Uterus (tissue), 4 donors: ENCODE measurements around the gene DRD4. TPM values are rescaled to one million over a fixed set of nuclear protein-coding genes. Genes with fewer than 3 reads are reported as not detected.
"Not testable (repeated sequence)": the region's sequence is repeated elsewhere in the genome, so short reads cannot be mapped to it uniquely, and the experiment has no call there.

Experiments used
- DNase-seq, 2 donors: peaks; one replicate each; pipeline ENCODE4 v3.0.0-alpha.2; 2019 to 2020
- H3K27ac ChIP-seq, 2 donors: fragments of 200-600 bp; sonication (generic); 1 replicate in 1 of 2; 2 replicates in 1 of 2; pipeline ENCODE4 v1.5.1; 2016 to 2018
- H3K27me3 ChIP-seq, 2 donors: fragments of 200-600 bp; sonication (generic); one replicate each; pipeline ENCODE4 v1.5.1; 2018 to 2019; ENCODE audit warnings: control low read depth in 1 of 2
- H3K36me3 ChIP-seq, 2 donors: fragments of 200-600 bp; sonication (generic); one replicate each; pipeline ENCODE4 v1.5.1; 2019; ENCODE audit warnings: control low read depth in 1 of 2
- H3K4me1 ChIP-seq, 2 donors: fragments of 200-600 bp; sonication (generic); one replicate each; pipeline ENCODE4 v1.5.1; 2018 to 2019; ENCODE audit warnings: control low read depth in 1 of 2
- H3K4me3 ChIP-seq, 2 donors: fragments of 200-600 bp; sonication (generic); 1 replicate in 1 of 2; 2 replicates in 1 of 2; pipeline ENCODE4 v1.5.1; 2018 to 2019; ENCODE audit warnings: mild to moderate bottlenecking in 1 of 2
- H3K9me3 ChIP-seq, 2 donors: fragments of 200-600 bp; sonication (generic); one replicate each; pipeline ENCODE4 v1.5.1; 2019; ENCODE audit warnings: control low read depth in 1 of 2
- CTCF ChIP-seq, 4 experiments: fragments of 200-600 bp in 2 of 4; fragments of 450-650 bp in 2 of 4; sonication (generic) in 2 of 4; IDR thresholded peaks; one replicate each; pipeline ENCODE4 v1.5.1; 2016 to 2019; ENCODE audit warnings: antibody characterized with exemption in 4 of 4, mild to moderate bottlenecking in 2 of 4, moderate library complexity in 1 of 4
- POLR2A ChIP-seq, 2 donors: fragments of 450-650 bp; IDR thresholded peaks; one replicate each; pipeline ENCODE4 v1.6.1; 2016; ENCODE audit warnings: antibody characterized with exemption in 2 of 2, mild to moderate bottlenecking in 1 of 2, moderate library complexity in 1 of 2
- intact Hi-C: fragments of 100-400 bp; cut with DNase I; formaldehyde crosslinking; loops from one replicate; pipeline ENCODE4 v1.15.1; 2023; ENCODE audit warnings: low total_unique reads
- total RNA-seq, 4 donors: library from RNA; depleted of rRNA in 3 of 4; stranded (reverse); fragments of >200 nt in 3 of 4; gene quantifications; one replicate each; pipeline versions ENCODE4 v1.1.0 to v1.2.4, GENCODE V29; 2014 to 2023
- donor health status: DM: yes; HTN: yes; CAD: no.

Gene DRD4
- total RNA-seq, 4 donors from 2014 or later = 4.5 TPM; not detected in 3

GRCh38 chr11:650482-650881, 13.4 kb downstream of the DRD4 start:
- no peaks in the 10 kb centered on the region for H3K4me1 ChIP-seq
- no peaks in the 10 kb centered on the region for H3K9me3 ChIP-seq
- DNase-seq = no peak
- no peak overlapping the region for H3K27ac ChIP-seq
- no peaks in the 10 kb centered on the region for H3K36me3 ChIP-seq
- no peak overlapping the region for H3K4me3 ChIP-seq
- intact Hi-C loops = no loop called here
- no peak for TF ChIP-seq POLR2A (IDR thresholded peaks at IDR 0.05)
- TF ChIP-seq CTCF (IDR thresholded peaks at IDR 0.05) = no peak
- no peaks in the 10 kb centered on the region for H3K27me3 ChIP-seq

- H3K4me3 ChIP-seq, H3K36me3 ChIP-seq, H3K27me3 ChIP-seq, H3K4me1 ChIP-seq, DNase-seq, H3K9me3 ChIP-seq, intact Hi-C loops, H3K27ac ChIP-seq: not testable (repeated sequence)
These were observed 16.1 kb downstream of the DRD4 start for GRCh38 chr11:653136-653535.

GRCh38 chr11:653837-654236, 16.8 kb downstream of the DRD4 start:
- no peak for DNase-seq
- H3K27me3 ChIP-seq = no peaks in the 10 kb centered on the region
- H3K4me1 ChIP-seq = no peaks in the 10 kb centered on the region
- H3K36me3 ChIP-seq = no peaks in the 10 kb centered on the region
- H3K27ac ChIP-seq = no peak overlapping the region
- no peak overlapping the region for H3K4me3 ChIP-seq
- TF ChIP-seq CTCF (IDR thresholded peaks at IDR 0.05) = no peak
- no peak for TF ChIP-seq POLR2A (IDR thresholded peaks at IDR 0.05)
- intact Hi-C loops = no loop called here
- H3K9me3 ChIP-seq = no peaks in the 10 kb centered on the region

- H3K9me3 ChIP-seq, H3K36me3 ChIP-seq, intact Hi-C loops, H3K4me1 ChIP-seq, H3K27me3 ChIP-seq, H3K4me3 ChIP-seq, H3K27ac ChIP-seq, DNase-seq: not testable (repeated sequence)
These were observed 17.4 kb downstream of the DRD4 start for GRCh38 chr11:654444-654843.

- Histone ChIP-seq H3K4me1 (no peaks in the 10 kb centered on the region), H3K9me3 (no peaks in the 10 kb centered on the region), H3K27ac (no peak overlapping the region), H3K36me3 (no peaks in the 10 kb centered on the region), H3K4me3 (no peak overlapping the region), H3K27me3 (no peaks in the 10 kb centered on the region)
- TF ChIP-seq POLR2A (IDR thresholded peaks at IDR 0.05) (no peak), CTCF (IDR thresholded peaks at IDR 0.05) (no peak)
- DNase-seq = no peak
- intact Hi-C loops = no loop called here
These were observed 18.1 kb downstream of the DRD4 start for GRCh38 chr11:655036-655726.

- no peak for TF ChIP-seq POLR2A (IDR thresholded peaks at IDR 0.05)
- no peak for TF ChIP-seq CTCF (IDR thresholded peaks at IDR 0.05)
- no peaks in the 10 kb centered on the region for H3K9me3 ChIP-seq
- H3K27ac ChIP-seq = no peak overlapping the region
- H3K4me3 ChIP-seq = no peak overlapping the region
- H3K36me3 ChIP-seq = no peaks in the 10 kb centered on the region
- no peaks in the 10 kb centered on the region for H3K4me1 ChIP-seq
- no peaks in the 10 kb centered on the region for H3K27me3 ChIP-seq
- intact Hi-C loops = no loop called here
- DNase-seq = no peak
These were observed 19.4 kb downstream of the DRD4 start for GRCh38 chr11:656426-656825.
